ENCODE measurements around the gene CRIM1.

Gene CRIM1

DNA sequence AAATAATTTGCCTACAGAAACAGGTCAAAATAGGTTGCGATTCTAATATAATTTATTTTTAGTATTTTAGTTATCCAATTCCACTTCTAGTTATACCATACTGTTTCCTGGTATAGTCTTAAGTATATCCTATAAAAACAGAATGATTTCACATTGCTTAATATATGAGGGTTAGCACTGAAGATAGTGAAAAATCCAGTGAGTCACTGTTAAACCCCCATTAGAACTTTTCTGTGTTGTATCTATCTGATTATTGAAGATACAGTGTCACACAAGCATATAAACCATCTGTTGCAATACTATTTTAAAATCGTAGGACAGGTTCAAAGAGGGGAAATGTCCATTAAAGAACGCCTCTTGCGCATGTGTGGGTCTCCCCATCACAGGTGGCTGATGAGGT is 132.4 kb downstream of the CRIM1 start:
- no peak for DNase-seq

- no peak for DNase-seq
Observed at GRCh38 chr2:36489281-36489680, 133.7 kb downstream of the CRIM1 start.

- DNase-seq, result no peak
Observed at GRCh38 chr2:36490749-36491148, 135.2 kb downstream of the CRIM1 start.

DNA sequence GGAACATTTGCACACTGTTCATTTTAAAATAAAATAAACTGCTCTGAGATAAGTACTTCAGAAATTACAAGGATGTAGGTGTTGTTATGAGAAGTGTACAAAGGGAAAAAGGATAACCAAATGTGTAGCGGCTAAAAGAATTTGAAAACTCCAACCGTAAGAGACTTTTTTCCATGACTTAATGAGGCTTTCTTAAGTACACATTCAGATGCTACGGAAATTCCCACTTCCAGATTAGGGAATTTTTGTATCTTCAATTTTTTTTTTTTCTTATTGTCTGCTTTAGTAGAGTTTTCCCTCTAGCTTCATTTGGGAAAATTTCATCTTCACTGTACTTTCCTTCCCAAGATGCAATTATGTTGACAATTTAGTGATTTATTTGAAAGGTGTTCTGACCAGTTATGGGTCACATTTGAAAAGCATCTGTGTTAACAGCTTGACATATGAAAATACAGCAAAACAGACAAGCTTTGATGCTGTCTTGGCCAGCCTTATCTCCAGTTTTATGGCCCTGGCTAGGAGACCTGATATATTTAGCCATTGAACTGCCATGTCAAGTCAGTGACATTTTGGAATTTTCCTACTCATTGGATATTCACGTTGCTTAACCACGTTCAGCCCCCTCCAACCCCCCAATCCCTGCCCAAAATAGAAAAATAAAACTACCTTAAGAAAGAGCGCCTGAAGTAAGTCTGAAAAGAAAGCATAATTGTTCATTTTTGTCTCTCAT is 136.8 kb downstream of the CRIM1 start:
- DNase-seq, result no peak

DNA sequence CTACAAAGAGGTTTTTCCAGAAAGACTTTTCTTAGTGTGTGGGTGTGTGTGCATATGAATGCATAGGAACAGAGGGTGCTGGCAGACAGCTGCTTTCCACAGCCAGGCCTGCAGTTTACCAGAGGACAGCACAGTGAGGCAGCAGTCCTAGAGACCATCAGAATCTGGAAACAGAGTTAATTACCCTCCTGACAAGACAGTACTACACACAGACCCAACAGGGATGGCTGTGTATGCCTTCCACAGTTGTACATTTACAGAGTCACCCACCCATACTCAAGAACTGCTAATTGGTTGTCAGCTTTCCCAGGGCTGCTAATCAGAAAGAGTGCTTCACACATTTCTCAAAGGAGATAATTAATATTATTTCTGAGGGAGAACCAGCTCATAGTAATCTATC is 137.7 kb downstream of the CRIM1 start:
- DNase-seq, result no peak

DNA sequence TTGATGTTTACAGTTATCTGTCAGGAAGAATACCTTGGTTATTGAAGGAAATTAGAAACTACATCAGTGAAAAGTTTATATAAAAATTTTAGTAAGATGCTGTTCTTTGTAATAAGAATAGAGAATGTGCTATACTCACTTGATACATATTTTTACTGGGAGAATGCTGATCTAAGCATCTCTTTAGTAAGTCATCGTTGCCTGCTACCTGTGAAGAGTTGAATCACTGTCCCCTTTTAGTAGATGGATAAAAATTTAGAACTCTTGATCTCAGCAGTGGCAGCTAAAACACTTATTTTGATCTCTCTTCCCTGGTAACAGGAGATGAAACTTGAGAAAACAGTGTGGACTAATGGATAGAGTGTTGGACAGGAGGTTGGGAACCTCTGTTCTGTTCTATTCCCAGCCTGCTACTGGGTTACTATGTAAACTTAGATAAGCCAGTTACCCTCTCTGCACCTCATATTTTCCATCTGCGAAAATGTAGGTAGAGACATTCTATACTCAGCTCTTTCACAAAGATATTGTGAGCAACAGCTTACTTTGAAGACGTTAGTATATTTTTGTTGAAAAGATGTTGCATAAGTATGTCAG is 142.1 kb downstream of the CRIM1 start:
- no peak for DNase-seq

GRCh38 chr2:36499128-36499820 is 143.7 kb downstream of the CRIM1 start:
- DNase-seq, result no peak

- DNase-seq, result no peak
Observed at GRCh38 chr2:36500072-36500471, 144.5 kb downstream of the CRIM1 start.

- no peak for DNase-seq
Observed at GRCh38 chr2:36502081-36502480, 146.5 kb downstream of the CRIM1 start.

DNA sequence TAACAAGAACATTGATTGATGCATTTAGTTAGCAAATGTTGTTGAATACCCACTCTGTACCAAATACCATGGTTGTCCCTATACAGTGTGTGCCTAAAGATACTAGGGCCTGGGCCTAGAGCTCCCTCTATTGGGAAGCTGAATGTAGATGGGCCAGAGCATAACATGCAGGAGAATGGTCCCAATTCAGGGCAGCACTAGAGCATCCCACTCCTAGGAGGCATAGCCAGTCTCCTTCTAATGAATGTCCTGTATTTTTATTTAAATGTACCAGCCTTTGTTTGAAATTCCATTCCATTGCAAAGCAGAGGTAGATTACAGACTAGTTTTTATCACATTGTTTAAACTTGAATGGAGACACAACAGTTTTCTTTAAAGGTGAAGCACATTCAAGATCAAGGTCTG is 151.8 kb downstream of the CRIM1 start:
- DNase-seq, result peak; percentile 9 to 40

DNA sequence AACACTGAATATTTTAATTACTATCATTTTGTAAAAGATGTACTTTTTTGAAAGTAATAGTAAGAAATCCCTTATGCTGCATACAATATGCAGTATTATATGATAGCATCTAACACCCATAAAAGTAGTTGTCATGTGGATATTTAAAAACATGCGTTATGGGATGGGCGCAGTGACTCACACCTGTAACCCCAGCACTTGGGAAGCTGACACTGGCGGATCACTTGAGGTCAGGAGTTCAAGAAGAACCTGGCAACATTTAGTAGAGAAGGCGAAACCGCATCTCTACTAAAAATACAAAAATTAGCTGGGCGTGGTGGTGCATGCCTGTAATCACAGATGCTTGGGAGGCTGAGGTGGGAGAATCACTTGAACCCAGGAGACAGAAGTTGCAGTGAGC is 153.5 kb downstream of the CRIM1 start:
- no peak for DNase-seq

DNA sequence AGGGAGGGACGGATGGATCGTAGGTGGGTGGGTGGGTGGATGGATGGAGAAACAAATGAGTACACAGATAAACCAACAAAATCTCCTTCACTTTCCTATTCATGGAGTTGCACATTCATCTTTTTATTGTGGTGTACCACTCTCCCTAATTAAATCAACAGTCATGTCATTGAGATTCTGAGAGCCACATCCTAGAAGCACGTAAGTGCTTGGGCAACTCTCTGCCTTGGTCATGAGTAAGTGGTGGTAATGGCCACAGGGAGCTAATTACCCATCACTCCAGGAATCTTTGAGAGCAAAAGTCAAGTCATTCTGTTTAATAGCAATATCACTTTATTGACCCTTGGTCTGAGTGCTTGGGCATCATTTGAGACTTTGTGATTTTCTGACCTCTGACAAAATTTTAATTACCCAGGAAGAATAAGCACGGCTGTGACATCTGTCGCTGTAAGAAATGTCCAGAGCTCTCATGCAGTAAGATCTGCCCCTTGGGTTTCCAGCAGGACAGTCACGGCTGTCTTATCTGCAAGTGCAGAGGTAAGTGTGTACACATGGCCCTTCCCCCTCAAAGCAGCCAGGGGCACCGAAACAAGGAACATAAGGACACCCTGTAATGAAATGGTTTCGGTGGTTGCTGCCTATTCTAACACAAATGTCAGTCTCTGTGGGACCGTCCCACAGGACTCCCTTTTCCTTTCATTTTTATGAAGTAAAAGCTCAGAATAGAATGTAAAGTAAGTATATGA is 156.5 kb downstream of the CRIM1 start:
- DNase-seq, result no peak

GRCh38 chr2:36512705-36513104 is 157.1 kb downstream of the CRIM1 start:
- no peak for DNase-seq

GRCh38 chr2:36513661-36514060 is 158.1 kb downstream of the CRIM1 start:
- DNase-seq, result no peak

GRCh38 chr2:36515538-36515937 is 160.0 kb downstream of the CRIM1 start:
- DNase-seq, result no peak

DNA sequence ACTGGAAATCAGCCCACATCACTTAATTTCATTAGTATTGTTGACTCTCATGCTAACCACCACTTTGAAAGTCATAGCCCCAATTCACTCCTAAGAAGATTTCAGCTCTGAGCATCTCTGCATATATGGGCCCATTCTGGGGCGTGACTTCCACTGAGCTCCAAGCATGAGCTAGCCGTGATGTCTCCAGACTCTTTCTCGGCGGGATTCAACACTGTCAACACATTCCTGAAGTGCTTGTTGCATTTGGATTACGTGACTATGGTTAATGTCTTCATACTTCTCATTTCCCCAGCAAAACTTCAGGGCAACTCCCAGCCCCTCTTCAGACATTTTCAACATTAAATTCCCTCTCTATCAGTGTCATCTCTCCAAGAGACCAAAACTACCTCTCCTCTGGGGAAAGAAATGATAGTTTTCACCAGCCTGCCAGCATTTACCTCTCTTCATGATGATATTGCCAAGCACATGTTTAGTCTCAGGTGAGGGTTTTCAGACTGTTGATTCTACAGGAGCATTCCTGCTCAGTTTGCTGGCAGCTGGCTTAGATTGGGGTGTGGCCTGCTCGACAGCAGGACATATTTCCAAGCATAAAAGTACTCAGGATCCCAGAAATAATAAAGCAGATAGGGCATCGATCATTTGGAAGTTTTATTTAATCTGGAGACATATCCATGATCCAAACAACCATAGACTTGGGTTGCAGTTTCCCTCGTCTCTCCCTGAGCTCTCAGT is 160.7 kb downstream of the CRIM1 start:
- DNase-seq, result no peak

DNA sequence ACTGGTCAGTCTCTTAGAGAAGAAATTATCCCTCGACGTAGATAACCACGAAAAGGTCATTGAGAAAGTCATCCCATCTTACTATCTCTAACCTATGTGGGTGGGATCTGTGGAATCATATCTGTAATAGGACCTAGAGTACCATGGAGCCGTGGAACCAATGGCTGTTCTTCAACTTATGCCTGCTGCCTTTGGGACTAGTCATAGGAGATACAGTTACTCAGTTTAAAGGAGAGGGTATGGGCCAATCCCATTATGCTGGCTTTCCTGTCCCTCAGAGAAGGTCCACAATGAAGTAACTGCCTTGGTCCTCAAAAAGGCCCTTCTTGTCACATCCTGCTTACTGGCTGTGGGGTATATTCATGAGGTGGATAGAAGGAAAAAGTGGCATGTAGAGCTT is 164.9 kb downstream of the CRIM1 start:
- no peak for DNase-seq

GRCh38 chr2:36523153-36523552 is 167.6 kb downstream of the CRIM1 start:
- no peak for DNase-seq

- DNase-seq, result no peak
Observed at GRCh38 chr2:36525245-36525644, 169.7 kb downstream of the CRIM1 start.

DNA sequence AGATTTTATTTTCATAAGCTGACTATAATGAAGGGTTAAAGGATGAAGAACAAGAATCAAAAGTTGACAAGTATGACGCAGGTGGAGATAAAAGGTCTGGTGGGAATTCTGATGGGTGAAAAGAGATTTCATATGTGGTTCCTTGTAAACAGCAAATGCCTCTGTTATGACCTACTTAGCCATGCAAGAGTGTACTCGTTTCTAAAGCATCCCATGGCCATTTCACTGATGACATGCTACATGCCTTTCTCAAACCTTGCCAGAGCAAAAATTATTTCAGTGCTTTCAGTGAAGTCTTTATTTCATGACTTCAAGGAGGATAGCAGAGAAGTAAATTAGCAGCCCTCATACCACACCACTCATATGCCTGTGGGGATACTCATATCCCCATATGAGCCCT is 170.6 kb downstream of the CRIM1 start:
- no peak for DNase-seq

- DNase-seq, result no peak
Observed at GRCh38 chr2:36528274-36528673, 172.7 kb downstream of the CRIM1 start.

GRCh38 chr2:36528766-36529392 is 173.3 kb downstream of the CRIM1 start:
- DNase-seq, result no peak
